Activated B cell treated with CpG ODN at 0.5 μM for 24 hours (primary cell): ENCODE data around the gene PRSS3. TPM values are rescaled to one million over a fixed set of nuclear protein-coding genes. Genes with fewer than 3 reads are reported as not detected.
"Not testable (repeated sequence)": the region's sequence is repeated elsewhere in the genome, so short reads cannot be mapped to it uniquely, and the experiment has no call there.

Experiments used
- ATAC-seq: fragments of 200-7000 bp; cut with Tn5 transposase; one replicate; pipeline ENCODE4 v1.10.0; 2021; ENCODE audit warnings: low read depth, mild to moderate bottlenecking, moderate library complexity
- CTCF ChIA-PET: fragments of 350-600 bp; sonication (Branson Sonifier 250); formaldehyde crosslinking; loops from one replicate; lab custom pipeline; 2021; ENCODE audit warnings: antibody characterized with exemption; lab: Charles Lee
- POLR2A ChIA-PET: fragments of 350-600 bp; sonication (Branson Sonifier 250); formaldehyde crosslinking; loops from one replicate; lab custom pipeline; 2021; ENCODE audit warnings: antibody characterized with exemption; lab: Charles Lee
- DNase-seq: peaks from one replicate; pipeline ENCODE4 v3.0.0; 2022
- H3K27ac Mint-ChIP-seq: one replicate; pipeline ENCODE4 v1.8.0; 2020; ENCODE audit warnings: mixed read lengths
- H3K27me3 Mint-ChIP-seq: one replicate; pipeline ENCODE4 v1.8.0; 2021; ENCODE audit warnings: mixed read lengths
- H3K36me3 Mint-ChIP-seq: one replicate; pipeline ENCODE4 v1.8.0; 2021; ENCODE audit warnings: low read depth, mixed read lengths
- H3K4me1 Mint-ChIP-seq: one replicate; pipeline ENCODE4 v1.8.0; 2021; ENCODE audit warnings: mixed read lengths
- H3K4me3 Mint-ChIP-seq: one replicate; pipeline ENCODE4 v1.8.0; 2020; ENCODE audit warnings: mild to moderate bottlenecking, mixed read lengths
- H3K9me3 Mint-ChIP-seq: one replicate; pipeline ENCODE4 v1.8.0; 2020; ENCODE audit warnings: mixed read lengths
- CTCF ChIP-seq: fragments of 200-600 bp; IDR thresholded peaks from one replicate; pipeline ENCODE4 v1.8.0; 2022; ENCODE audit warnings: antibody characterized with exemption, mild to moderate bottlenecking
- intact Hi-C: fragments of 100-400 bp; cut with micrococcal nuclease; formaldehyde crosslinking; loops from one replicate; pipeline ENCODE4 v1.15.1; 2024
- total RNA-seq: library from RNA; stranded (reverse); gene quantifications from 2 replicates; pipeline ENCODE4 v1.2.3, GENCODE V29; 2022

PRSS3 gene
- total RNA-seq, result not detected in 2 replicates

- H3K36me3 Mint-ChIP-seq, result no peaks in the 10 kb centered on the region
- intact Hi-C loops, result no loop called here
- H3K27ac Mint-ChIP-seq, result no peak within 1 kb of the TSS
- DNase-seq (no peak), ATAC-seq (no peak)
- no peaks in the 10 kb centered on the region for H3K4me1 Mint-ChIP-seq
- CTCF ChIA-PET, result no interaction called here
- POLR2A ChIA-PET, result no interaction called here
- TF ChIP-seq CTCF, result no peak
- H3K4me3 Mint-ChIP-seq, result no peak within 1 kb of the TSS
- H3K27me3 Mint-ChIP-seq, result peaks cover 23% of the 10 kb centered on the region
- H3K9me3 Mint-ChIP-seq, result no peaks in the 10 kb centered on the region
Observed at GRCh38 chr9:33795281-33795680, at the start of gene PRSS3. Gene PRSS3, plus strand, starts transcription at chr9:33795561. Its CDS starts 13 bp downstream, at chr9:33795574.

GRCh38 chr9:33748633-33749304 lies 46.6 kb upstream of the PRSS3 start:
- ChIA-PET CTCF (no interaction called here), POLR2A (no interaction called here)
- Mint-ChIP-seq H3K27me3 (peaks cover 52% of the 10 kb centered on the region), H3K36me3 (no peaks in the 10 kb centered on the region), H3K27ac (no peak overlapping the region), H3K9me3 (no peaks in the 10 kb centered on the region), H3K4me1 (peaks cover 12% of the 10 kb centered on the region), H3K4me3 (peak overlapping the region; percentile 33)
- ATAC-seq, result no peak
- intact Hi-C loops, result no loop called here
- TF ChIP-seq CTCF, result no peak
- no peak for DNase-seq

GRCh38 chr9:33749305-33749654 lies 46.1 kb upstream of the PRSS3 start:
- POLR2A ChIA-PET, intact Hi-C loops, H3K9me3 Mint-ChIP-seq, H3K36me3 Mint-ChIP-seq, H3K27ac Mint-ChIP-seq, CTCF ChIA-PET, DNase-seq, ATAC-seq: not testable (repeated sequence)
- H3K4me1 Mint-ChIP-seq, result peaks cover 12% of the 10 kb centered on the region
- H3K27me3 Mint-ChIP-seq, result peaks cover 52% of the 10 kb centered on the region
- peak overlapping the region; percentile 33 for H3K4me3 Mint-ChIP-seq

GRCh38 chr9:33750307-33750838 lies 45.0 kb upstream of the PRSS3 start:
- Mint-ChIP-seq H3K4me3 (no peak overlapping the region), H3K4me1 (peaks cover 12% of the 10 kb centered on the region)
- no peak for DNase-seq

GRCh38 chr9:33750839-33751339 lies 44.5 kb upstream of the PRSS3 start:
- no peak for DNase-seq
- intact Hi-C loops, result no loop called here
- no peaks in the 10 kb centered on the region for H3K36me3 Mint-ChIP-seq
- POLR2A ChIA-PET, result no interaction called here
- H3K27ac Mint-ChIP-seq, result no peak overlapping the region
- H3K4me3 Mint-ChIP-seq, result no peak overlapping the region
- H3K27me3 Mint-ChIP-seq, result peaks cover 61% of the 10 kb centered on the region
- H3K9me3 Mint-ChIP-seq, result no peaks in the 10 kb centered on the region
- TF ChIP-seq CTCF, result no peak
- ATAC-seq, result no peak
- H3K4me1 Mint-ChIP-seq, result peaks cover 12% of the 10 kb centered on the region
- CTCF ChIA-PET, result interaction anchor here (1.2 kb wide), 1 partner anchor 28 kb away, joined by 3 read pairs; no protein-coding TSS in a partner anchor

More at GRCh38 chr9:33750307-33750838, 45.0 kb upstream of the PRSS3 start:
- H3K27ac Mint-ChIP-seq, result no peak overlapping the region
- CTCF ChIA-PET, result no interaction called here
- no peak for TF ChIP-seq CTCF
- H3K36me3 Mint-ChIP-seq, result no peaks in the 10 kb centered on the region
- intact Hi-C loops, result no loop called here
- POLR2A ChIA-PET, result no interaction called here
- no peak for ATAC-seq
- peaks cover 57% of the 10 kb centered on the region for H3K27me3 Mint-ChIP-seq
- H3K9me3 Mint-ChIP-seq, result no peaks in the 10 kb centered on the region
